Mesenchymal stem cell (in vitro differentiated cells and primary cell): Measurements from ENCODE around the gene GTF2IRD1.

Experiments used
- DNase-seq: peaks from one replicate; pipeline ENCODE4 v3.0.0-alpha.2; 2013
- H2AFZ ChIP-seq: one replicate; pipeline ENCODE4 v1.6.1; 2013; ENCODE audit warnings: low read depth, mild to moderate bottlenecking, control low read depth, inconsistent platforms, low read length, moderate library complexity
- H2AK5ac ChIP-seq: 2 replicates; pipeline ENCODE4 v1.6.1; 2013; ENCODE audit warnings: low read length, moderate library complexity, mild to moderate bottlenecking, inconsistent platforms; ENCODE audit not compliant: severe bottlenecking
- H2BK120ac ChIP-seq: one replicate; pipeline ENCODE4 v1.6.1; 2013; ENCODE audit warnings: low read depth, mild to moderate bottlenecking, inconsistent platforms, low read length, moderate library complexity
- H2BK12ac ChIP-seq, 2 experiments: one replicate each; pipeline ENCODE4 v1.6.1; 2013; ENCODE audit warnings: inconsistent platforms in 2 of 2, low read length in 2 of 2, mild to moderate bottlenecking in 2 of 2, moderate library complexity in 2 of 2, control low read depth in 1 of 2
- H2BK15ac ChIP-seq: one replicate; pipeline ENCODE4 v1.6.1; 2013; ENCODE audit warnings: mild to moderate bottlenecking, low read depth, inconsistent platforms; ENCODE audit not compliant: poor library complexity, severe bottlenecking
- H2BK5ac ChIP-seq: 2 replicates; pipeline ENCODE4 v1.6.1; 2013; ENCODE audit warnings: low read depth, mild to moderate bottlenecking, low read length, control low read depth, inconsistent platforms; ENCODE audit not compliant: poor library complexity, severe bottlenecking
- H3K14ac ChIP-seq, 2 experiments: one replicate each; pipeline ENCODE4 v1.6.1; 2013; ENCODE audit warnings: inconsistent platforms in 2 of 2, low read length in 2 of 2, control low read depth in 1 of 2, mild to moderate bottlenecking in 1 of 2, moderate library complexity in 1 of 2
- H3K18ac ChIP-seq, 2 experiments: one replicate each; pipeline ENCODE4 v1.6.1; 2013; ENCODE audit warnings: inconsistent platforms in 2 of 2, low read length in 2 of 2, control low read depth in 1 of 2, low read depth in 1 of 2, mild to moderate bottlenecking in 1 of 2
- H3K23ac ChIP-seq, 2 experiments: one replicate each; pipeline ENCODE4 v1.6.1; 2013; ENCODE audit warnings: inconsistent platforms in 2 of 2, low read length in 2 of 2, mild to moderate bottlenecking in 2 of 2, moderate library complexity in 2 of 2, control low read depth in 1 of 2
- H3K27ac ChIP-seq: 2 replicates; pipeline ENCODE4 v1.5.1; 2013; ENCODE audit warnings: mild to moderate bottlenecking, moderate library complexity, low read length, control low read depth, inconsistent platforms; ENCODE audit not compliant: poor library complexity, severe bottlenecking
- H3K27me3 ChIP-seq, 2 experiments: 2 replicates each; pipeline versions ENCODE4 v1.6.1 to v1.7.0; 2013; ENCODE audit warnings: low read length in 2 of 2, mild to moderate bottlenecking in 2 of 2, moderate library complexity in 2 of 2, control low read depth in 1 of 2, inconsistent platforms in 1 of 2; ENCODE audit not compliant: control insufficient read depth in 1 of 2, insufficient read depth in 1 of 2
- H3K36me3 ChIP-seq, 2 experiments: 2 replicates each; pipeline versions ENCODE4 v1.6.1 to v1.7.0; 2013; ENCODE audit warnings: low read length in 2 of 2, control low read depth in 1 of 2, inconsistent platforms in 1 of 2, low read depth in 1 of 2, mild to moderate bottlenecking in 1 of 2; ENCODE audit not compliant: insufficient read depth in 2 of 2, control insufficient read depth in 1 of 2
- H3K4ac ChIP-seq, 2 experiments: one replicate each; pipeline ENCODE4 v1.6.1; 2013; ENCODE audit warnings: inconsistent platforms in 2 of 2, low read length in 2 of 2, mild to moderate bottlenecking in 2 of 2, moderate library complexity in 2 of 2, control low read depth in 1 of 2, low read depth in 1 of 2
- H3K4me1 ChIP-seq: 2 replicates; pipeline ENCODE4 v1.6.1; 2013; ENCODE audit warnings: low read depth, low read length, control low read depth; ENCODE audit not compliant: control insufficient read depth, insufficient read depth
- H3K4me2 ChIP-seq: 2 replicates; pipeline ENCODE4 v1.6.1; 2013; ENCODE audit warnings: low read length, mild to moderate bottlenecking, inconsistent platforms; ENCODE audit not compliant: poor library complexity, severe bottlenecking
- H3K4me3 ChIP-seq, 2 experiments: 2 replicates each; pipeline versions ENCODE4 v1.5.1 to v1.7.0; 2013; ENCODE audit warnings: low read length in 2 of 2, mild to moderate bottlenecking in 2 of 2, control low read depth in 1 of 2, low read depth in 1 of 2; ENCODE audit not compliant: insufficient read depth in 1 of 2
- H3K79me1 ChIP-seq: replicated peaks from 2 replicates; pipeline ENCODE4 v1.6.1; 2013; ENCODE audit warnings: mild to moderate bottlenecking, control low read depth, low read length, inconsistent platforms; ENCODE audit not compliant: poor library complexity, severe bottlenecking
- H3K9ac ChIP-seq: 2 replicates; pipeline ENCODE4 v1.7.0; 2013; ENCODE audit warnings: mild to moderate bottlenecking, low read length, moderate library complexity
- H3K9me3 ChIP-seq: 2 replicates; pipeline ENCODE4 v1.7.0; 2013; ENCODE audit warnings: mild to moderate bottlenecking, low read length; ENCODE audit not compliant: control insufficient read depth
- H4K8ac ChIP-seq: one replicate; pipeline ENCODE4 v1.6.1; 2013; ENCODE audit warnings: inconsistent platforms, mild to moderate bottlenecking, low read length, moderate library complexity
- H4K91ac ChIP-seq: one replicate; pipeline ENCODE4 v1.6.1; 2013; ENCODE audit warnings: mild to moderate bottlenecking, low read length, inconsistent platforms
- WGBS: methylation state at CpG from one replicate; pipeline ENCODE4 v1.1.7; 2013; ENCODE audit warnings: mixed read lengths; 5-methylcytosine and 5-hydroxymethylcytosine counted together

GTF2IRD1 gene

DNA sequence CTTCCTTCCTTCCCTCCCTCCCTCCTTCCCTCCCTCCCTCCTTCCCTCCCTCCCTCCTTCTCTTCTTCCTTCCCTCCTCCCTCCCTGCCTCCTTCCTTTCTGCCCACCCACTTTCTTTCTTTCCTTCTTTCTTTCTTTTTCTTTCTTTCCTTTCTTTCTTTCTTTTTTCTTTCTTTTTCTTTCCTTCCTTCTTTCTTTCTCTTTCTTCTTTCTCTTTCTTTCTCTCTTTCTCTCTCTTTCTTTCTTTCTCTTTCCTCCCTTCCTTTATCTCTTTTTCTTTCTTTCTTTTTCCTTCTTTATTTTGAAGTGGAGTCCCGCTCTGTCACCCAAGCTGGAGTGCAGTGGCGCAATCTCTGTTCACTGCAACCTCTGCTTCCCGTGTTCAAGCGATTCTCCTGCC, 33.7 kb upstream of the GTF2IRD1 start:
- 96% methylated on average over 4 of the region's 4 CpGs for WGBS
- Histone ChIP-seq H3K36me3 (no peaks in the 10 kb centered on the region), H3K79me1 (no peaks in the 10 kb centered on the region)

DNA sequence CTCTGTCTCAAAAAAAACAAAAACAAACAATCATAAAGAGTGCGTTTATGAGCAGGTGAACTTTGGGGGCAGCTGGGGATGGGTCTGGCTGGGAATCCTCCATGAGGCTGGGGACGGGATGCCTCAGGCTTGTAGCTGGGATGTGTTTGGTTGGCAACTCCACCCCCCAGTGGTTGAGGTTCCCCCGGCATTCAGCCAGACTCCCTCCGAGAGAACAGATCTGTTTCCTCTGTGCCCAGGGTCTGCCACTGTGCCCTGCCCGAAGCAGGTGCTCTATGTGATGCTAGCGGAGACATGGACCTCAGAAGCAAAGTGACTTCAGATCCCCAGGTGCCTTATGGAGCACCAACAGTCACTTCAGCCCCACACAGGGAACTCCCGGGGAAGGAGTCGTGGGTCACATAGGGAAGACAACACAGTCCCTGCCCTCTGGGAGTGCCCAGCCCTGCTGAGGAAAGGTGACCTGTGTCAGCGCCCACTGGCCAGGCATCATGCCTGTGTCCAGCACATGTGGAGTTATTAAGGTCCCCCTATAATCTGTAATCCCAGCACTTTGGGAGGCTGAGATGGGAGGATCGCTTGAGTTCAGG, 29.3 kb upstream of the GTF2IRD1 start:
- H3K4me3 ChIP-seq, result no peak overlapping the region
- no peak overlapping the region for H2AFZ ChIP-seq
- H3K9me3 ChIP-seq, result no peaks in the 10 kb centered on the region
- no peak overlapping the region for H2BK5ac ChIP-seq
- 87% methylated on average over 8 of the region's 10 CpGs for WGBS
- no peak overlapping the region for H2BK120ac ChIP-seq
- no peak overlapping the region for H4K8ac ChIP-seq
- H3K27ac ChIP-seq, result no peak overlapping the region
- H3K18ac ChIP-seq, result no peak overlapping the region
- H2AK5ac ChIP-seq, result no peak overlapping the region
- peaks cover 0 to 3% of the 10 kb centered on the region in 2 experiments for H3K27me3 ChIP-seq
- no peak overlapping the region for H3K14ac ChIP-seq
- no peak overlapping the region for H2BK15ac ChIP-seq
- DNase-seq, result no peak
- no peak overlapping the region for H4K91ac ChIP-seq
- no peaks in the 10 kb centered on the region for H3K79me1 ChIP-seq
- H3K4me1 ChIP-seq, result peaks cover 7% of the 10 kb centered on the region
- no peak overlapping the region for H3K23ac ChIP-seq
- no peak overlapping the region for H3K9ac ChIP-seq
- H3K4me2 ChIP-seq, result no peak overlapping the region
- no peak overlapping the region for H2BK12ac ChIP-seq
- no peak overlapping the region for H3K4ac ChIP-seq
- H3K36me3 ChIP-seq, result no peaks in the 10 kb centered on the region

More for the DNA sequence above, 33.7 kb upstream of the GTF2IRD1 start:
- Histone ChIP-seq H3K27me3 (no peaks in the 10 kb centered on the region), H3K18ac (no peak overlapping the region), H3K4me3 (no peak overlapping the region), H2BK15ac (no peak overlapping the region), H3K27ac (no peak overlapping the region), H3K4me2 (no peak overlapping the region), H4K91ac (no peak overlapping the region), H3K4ac (no peak overlapping the region), H2AK5ac (no peak overlapping the region), H3K23ac (no peak overlapping the region), H4K8ac (no peak overlapping the region), H3K9me3 (no peaks in the 10 kb centered on the region), H2BK120ac (no peak overlapping the region), H2BK5ac (no peak overlapping the region), H2AFZ (no peak overlapping the region), H3K14ac (no peak overlapping the region), H2BK12ac (no peak overlapping the region), H3K4me1 (peaks cover 3% of the 10 kb centered on the region), H3K9ac (no peak overlapping the region)
- no peak for DNase-seq

DNA sequence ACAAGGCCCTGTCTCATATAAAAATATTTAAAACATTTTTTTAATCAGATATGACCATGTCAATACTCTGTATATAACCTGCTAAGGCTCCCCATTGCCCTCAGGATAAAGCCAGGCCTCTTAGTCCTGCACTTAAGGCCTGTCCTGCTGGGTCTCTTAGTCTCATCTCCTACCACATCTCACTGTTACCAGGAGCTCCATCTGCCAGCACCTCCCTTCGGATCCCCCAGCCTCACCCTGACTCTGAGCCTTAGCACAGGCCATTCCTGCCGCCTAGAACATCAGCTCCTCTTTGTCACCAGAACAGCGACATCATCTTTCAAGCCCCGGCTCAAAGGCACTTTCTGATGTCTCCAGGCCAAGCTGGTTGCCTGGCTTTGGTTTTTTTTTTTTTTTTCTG, 25.7 kb upstream of the GTF2IRD1 start:
- Histone ChIP-seq H3K4me1 (peaks cover 23% of the 10 kb centered on the region), H3K9ac (no peak overlapping the region), H3K36me3 (no peaks in the 10 kb centered on the region), H3K27ac (no peak overlapping the region), H3K14ac (no peak overlapping the region), H4K91ac (no peak overlapping the region), H3K9me3 (no peaks in the 10 kb centered on the region), H2BK12ac (no peak overlapping the region), H3K23ac (no peak overlapping the region), H2AK5ac (peak overlapping the region; percentile 99), H3K79me1 (no peaks in the 10 kb centered on the region), H3K18ac (no peak overlapping the region), H2AFZ (no peak overlapping the region), H3K4me2 (no peak overlapping the region), H3K27me3 (peaks cover 0 to 3% of the 10 kb centered on the region in 2 experiments), H4K8ac (no peak overlapping the region), H2BK15ac (no peak overlapping the region), H3K4me3 (no peak overlapping the region), H3K4ac (no peak overlapping the region), H2BK120ac (no peak overlapping the region), H2BK5ac (no peak overlapping the region)
- WGBS, result 94% methylated on average over 2 of the region's 4 CpGs
- DNase-seq, result no peak

GRCh38 chr7:74429153-74429747, 24.5 kb upstream of the GTF2IRD1 start:
- Histone ChIP-seq H3K4me3 (no peak overlapping the region), H2BK5ac (peak overlapping the region; percentile 67), H3K4ac (peak overlapping the region in 1 of 2 experiments; percentile 70), H3K14ac (peak overlapping the region in 1 of 2 experiments; percentile 26), H3K79me1 (no peaks in the 10 kb centered on the region), H3K23ac (peak overlapping the region in 1 of 2 experiments; percentile 14), H3K9me3 (no peaks in the 10 kb centered on the region), H4K8ac (peak overlapping the region; percentile 82), H2BK120ac (no peak overlapping the region), H2BK12ac (peak overlapping the region; percentile 49), H2BK15ac (no peak overlapping the region), H4K91ac (peak overlapping the region; percentile 25), H3K4me1 (peaks cover 23% of the 10 kb centered on the region), H3K27me3 (peaks cover 0 to 3% of the 10 kb centered on the region in 2 experiments), H3K27ac (peak overlapping the region; percentile 92), H2AK5ac (peak overlapping the region; percentile 28), H3K9ac (no peak overlapping the region), H2AFZ (no peak overlapping the region), H3K18ac (peak overlapping the region in 1 of 2 experiments; percentile 67), H3K4me2 (peak overlapping the region; percentile 24), H3K36me3 (no peaks in the 10 kb centered on the region)
- DNase-seq, result peak; percentile 88
- 39% methylated on average over 14 of the region's 17 CpGs for WGBS
